Endometrial microvascular endothelial cells (primary cell): ENCODE results near the gene AMIGO1. TPM values are rescaled to one million over a fixed set of nuclear protein-coding genes. Genes with fewer than 3 reads are reported as not detected.

ENCODE experiments used
- in situ Hi-C: cut with HindIII; loops from 2 replicates; pipeline ENCODE4 v1.10.0; 2017; ENCODE audit warnings: low sequenced_read_pairs, low pct_unique_long_range_greater_than_20kb; ENCODE audit errors: inconsistent ontology term
- total RNA-seq: library from RNA; depleted of rRNA; stranded (reverse); fragments of >200 nt; gene quantifications from one replicate; pipeline ENCODE4 v1.2.3, GENCODE V29; 2015; ENCODE audit errors: inconsistent ontology term

AMIGO1 gene
- total RNA-seq, 1 donor from 2014 or later: 0.56 TPM

GRCh38 chr1:109508873-109509175 is 703 bp downstream of the AMIGO1 start:
- in situ Hi-C loops: no loop called here

GRCh38 chr1:109508001-109508872 is 1.3 kb downstream of the AMIGO1 start:
- in situ Hi-C loops: no loop called here

DNA sequence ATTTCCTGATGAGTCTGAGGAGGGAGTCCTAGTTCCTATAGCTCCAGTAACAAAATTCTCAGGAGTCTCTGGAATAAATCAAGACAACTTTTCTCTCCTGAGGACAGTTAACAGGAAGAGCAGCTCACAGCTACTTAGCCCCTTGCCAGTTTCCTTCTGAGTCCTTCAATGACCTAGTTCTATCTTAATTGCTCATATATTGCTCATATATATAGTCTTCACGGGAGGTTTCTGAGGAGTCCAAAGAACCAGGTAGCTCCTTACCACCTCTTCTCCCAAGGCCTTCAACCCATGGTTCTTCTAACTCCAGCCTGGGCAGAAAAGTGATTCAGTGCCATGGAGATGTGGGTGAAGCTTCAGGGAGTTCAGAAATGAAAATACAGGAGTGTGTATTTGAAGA is 4.6 kb downstream of the AMIGO1 start:
- in situ Hi-C loops: no loop called here

DNA sequence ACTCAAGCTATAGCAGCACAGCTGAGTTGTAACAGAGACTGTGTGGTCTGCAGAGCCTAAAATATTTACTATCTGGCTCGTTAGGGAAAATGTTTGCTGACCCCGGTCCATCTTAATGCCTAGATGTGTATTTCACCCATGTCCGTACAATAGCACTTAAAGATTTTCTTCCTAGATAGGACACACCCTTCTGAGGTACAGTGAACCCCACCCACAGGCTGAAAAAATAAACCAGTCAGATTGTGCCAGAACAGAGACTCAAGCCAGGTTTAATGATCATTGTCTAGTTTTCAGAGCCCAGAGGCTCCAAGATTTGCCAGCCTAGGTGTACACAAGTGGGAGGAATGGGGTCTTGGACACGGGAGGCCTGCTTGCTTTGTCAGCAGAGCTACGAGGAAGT is 5.6 kb downstream of the AMIGO1 start:
- in situ Hi-C loops: no loop called here

DNA sequence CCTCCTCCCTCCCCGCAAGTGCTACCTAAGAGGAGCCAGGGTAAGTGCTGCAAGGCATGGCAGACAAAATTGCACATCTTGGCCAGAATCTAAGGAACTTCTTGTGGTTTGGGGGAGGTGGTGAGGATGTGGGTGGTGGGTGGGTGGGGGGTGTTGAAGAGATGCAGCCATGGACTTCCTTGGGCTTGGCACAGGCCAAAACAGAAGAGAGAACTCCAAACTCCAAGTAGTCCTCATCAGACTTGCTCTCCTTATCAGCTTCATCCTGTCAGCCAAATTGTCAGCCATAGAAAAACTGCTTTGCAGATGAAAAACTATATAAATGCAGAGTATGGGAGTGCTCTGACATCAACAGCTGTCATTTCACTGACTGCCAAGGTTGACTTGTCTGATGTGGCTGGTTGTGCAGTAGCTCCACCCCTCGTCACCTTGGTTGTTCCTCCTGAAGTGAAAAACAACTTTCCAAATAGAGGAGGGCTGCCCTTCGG is 7.1 kb downstream of the AMIGO1 start:
- in situ Hi-C loops: no loop called here

- in situ Hi-C loops: no loop called here
These were observed 7.7 kb downstream of the AMIGO1 start for GRCh38 chr1:109501644-109502363.

DNA sequence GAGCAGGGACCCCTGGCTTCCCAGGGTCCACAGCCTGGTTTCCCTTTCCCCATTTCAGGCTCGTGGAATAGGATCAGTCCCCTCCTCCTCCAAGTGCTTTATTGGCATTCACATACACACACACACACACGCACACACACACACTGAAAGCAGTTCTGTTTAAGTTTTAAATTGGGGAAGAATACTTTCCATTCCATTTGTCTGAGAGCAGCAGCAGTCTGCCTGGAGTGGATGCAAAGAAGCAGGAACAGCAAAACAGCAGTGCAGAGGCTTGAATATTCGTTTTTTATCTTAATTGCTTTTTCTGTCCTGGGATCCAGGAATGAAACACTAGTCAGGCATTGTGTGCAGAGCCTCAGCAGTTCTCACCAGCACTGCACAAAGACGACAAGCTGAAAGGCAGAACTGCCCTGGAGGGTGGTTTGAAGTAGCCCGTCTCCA is 8.6 kb downstream of the AMIGO1 start:
- in situ Hi-C loops: no loop called here

- in situ Hi-C loops: no loop called here
These were observed 9.6 kb downstream of the AMIGO1 start for GRCh38 chr1:109499661-109500536.

- in situ Hi-C loops: no loop called here
These were observed 10.4 kb downstream of the AMIGO1 start for GRCh38 chr1:109499081-109499480.

DNA sequence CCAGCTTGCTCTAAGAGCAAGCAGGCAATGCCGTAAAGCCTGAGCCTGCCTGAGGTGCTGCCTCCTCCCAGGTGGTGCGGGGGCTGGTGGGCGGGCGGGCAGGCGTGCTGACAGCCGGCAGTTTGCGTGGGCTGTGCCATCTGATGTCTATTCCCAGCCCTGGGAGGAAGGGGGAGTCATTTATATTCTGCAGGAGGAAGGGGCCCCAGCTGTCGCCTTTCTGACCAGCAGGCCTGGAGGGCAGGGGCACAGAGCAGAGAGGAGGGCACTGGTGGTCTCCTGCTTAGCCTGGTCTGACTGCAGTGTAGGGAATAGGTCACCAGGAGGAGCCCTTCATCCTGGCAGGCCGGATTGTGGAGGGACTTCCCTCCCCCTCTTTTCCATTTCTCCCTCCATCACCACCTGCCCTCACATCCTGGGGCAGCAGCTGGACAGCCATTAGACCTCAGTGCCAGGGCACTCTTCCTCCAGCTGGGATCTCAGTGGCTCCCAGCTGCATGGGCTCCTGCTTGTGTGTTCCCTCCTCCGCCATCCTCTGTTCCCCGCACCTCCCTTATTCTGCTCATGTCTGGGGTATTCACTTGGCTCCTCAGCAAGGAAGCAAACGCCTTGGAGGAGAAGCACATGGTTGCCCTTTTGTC is 11.2 kb downstream of the AMIGO1 start:
- in situ Hi-C loops: no loop called here

DNA sequence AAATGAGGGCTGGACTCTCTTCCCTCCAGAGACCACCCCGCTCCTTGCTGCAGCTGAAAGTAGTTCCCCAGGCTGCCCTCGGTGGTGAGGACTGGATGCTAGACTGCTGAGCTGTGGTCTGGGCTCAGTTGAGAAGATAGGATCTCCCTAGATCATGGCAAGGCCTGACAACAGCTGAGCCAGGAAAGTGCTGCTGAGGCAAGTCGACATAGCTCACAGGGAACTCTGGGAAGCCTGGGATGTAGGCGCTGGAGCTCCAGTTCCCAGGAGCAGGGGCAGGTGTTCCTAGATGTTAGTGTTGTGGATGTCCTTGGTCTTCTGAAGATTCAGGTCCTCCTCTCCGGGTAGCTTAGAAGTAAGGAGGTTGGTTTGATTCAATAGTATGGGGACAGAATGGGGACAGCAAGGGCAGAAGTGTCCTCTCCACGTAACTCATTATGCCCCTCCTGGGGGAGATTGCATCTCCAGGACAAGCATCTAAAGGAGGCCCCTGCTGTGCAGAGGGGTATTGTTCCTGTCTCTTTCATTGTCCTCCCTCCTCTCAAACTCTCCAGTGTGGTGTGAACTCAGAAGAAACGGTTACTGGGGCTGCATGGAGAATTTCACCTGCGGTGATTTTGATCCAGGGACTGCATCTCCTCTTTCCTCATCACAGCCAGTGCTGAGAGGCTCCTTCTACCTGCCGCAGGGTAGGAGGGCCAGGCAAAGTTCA is 11.9 kb downstream of the AMIGO1 start:
- in situ Hi-C loops: no loop called here

DNA sequence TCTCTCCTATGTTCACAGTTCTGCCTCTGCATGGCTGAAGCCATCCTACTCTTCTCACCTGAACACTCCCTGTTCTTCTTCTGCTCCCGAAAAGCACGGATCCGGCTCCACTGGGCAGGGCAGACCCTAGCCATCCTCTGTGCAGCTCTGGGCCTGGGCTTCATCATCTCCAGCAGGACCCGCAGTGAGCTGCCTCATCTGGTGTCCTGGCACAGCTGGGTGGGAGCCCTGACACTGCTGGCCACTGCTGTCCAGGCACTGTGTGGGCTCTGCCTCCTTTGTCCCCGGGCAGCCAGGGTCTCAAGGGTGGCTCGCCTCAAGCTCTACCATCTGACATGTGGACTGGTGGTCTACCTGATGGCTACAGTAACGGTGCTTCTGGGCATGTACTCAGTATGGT is 13.8 kb downstream of the AMIGO1 start:
- in situ Hi-C loops: no loop called here

DNA sequence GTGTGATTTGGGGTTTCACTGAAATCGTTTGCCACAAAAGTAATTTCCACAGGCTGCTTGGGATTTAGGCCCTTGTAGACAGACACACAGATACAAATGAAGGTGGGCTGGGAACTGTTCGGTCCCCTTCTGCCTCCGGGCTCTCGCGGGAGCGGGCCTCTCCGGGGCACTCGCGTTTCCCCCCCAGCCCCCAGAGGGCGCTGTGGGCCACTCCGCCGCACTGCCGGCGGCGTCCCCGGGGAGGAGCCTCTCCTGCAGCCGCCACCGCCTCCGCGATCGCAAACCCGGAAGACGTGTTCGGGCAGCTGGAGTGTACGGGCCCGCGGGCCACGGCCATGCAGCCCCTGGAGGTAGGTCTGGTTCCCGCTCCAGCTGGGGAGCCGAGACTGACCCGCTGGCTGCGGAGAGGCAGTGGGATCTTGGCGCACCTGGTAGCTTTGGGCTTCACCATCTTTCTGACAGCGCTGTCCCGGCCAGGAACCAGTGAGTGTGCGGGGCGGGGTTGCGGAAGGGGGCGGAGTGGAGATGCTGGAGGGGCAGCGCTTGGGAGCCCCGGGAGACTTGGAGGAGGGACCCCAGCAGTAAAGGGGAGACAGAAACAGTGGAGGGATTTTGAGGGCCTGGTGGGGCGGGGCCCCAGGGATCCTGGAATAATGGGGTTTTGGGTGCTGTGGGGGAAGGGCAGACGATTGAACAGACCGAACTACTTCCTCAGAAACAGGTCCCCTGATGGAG is 15.6 kb downstream of the AMIGO1 start, which contains the start of gene CYB561D1:
Gene CYB561D1 (plus strand): TSS at position 290 of the 735 bp plus-strand sequence. CDS start 46 bp downstream, at position 336.
- in situ Hi-C loops: no loop called here

DNA sequence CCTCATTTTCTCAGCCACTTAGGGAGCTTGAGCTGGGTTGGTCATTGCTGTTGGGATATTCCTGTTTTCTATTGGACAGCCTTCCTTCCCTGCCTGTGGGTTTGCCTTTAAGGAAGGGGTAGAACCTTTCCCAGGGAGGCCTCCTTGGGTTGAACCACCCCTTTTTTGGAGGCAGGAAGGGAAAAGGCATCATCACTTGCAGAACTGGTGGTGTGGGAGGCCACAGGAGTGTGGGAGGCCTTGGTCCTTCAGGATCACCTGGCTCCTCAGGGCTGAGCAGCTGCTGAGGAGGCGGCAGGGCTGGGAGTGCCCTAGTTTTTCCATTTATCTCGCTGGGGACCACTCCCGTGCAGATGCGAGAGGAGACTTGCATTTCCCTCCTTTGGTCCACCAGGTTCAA is 16.3 kb downstream of the AMIGO1 start:
- in situ Hi-C loops: no loop called here

DNA sequence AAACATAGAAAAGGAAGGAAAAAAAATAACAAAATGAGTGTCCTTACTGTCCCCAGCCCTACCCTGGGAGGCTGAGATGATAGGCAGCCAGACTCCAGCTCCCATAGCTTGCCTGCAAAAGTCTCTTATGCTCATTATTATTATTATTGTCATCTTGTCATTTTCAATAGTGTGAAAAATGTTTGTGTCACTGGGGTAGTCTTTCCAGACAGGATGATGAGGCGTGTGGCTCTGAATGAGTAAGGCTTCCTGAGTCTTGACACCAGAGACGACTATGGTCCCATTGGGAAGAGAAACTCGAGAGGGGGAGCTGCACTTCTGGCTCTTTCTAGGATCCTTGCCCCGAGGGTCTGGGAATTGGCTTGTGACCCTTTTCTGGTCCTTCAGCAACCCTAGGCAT is 16.7 kb downstream of the AMIGO1 start:
- in situ Hi-C loops: no loop called here

DNA sequence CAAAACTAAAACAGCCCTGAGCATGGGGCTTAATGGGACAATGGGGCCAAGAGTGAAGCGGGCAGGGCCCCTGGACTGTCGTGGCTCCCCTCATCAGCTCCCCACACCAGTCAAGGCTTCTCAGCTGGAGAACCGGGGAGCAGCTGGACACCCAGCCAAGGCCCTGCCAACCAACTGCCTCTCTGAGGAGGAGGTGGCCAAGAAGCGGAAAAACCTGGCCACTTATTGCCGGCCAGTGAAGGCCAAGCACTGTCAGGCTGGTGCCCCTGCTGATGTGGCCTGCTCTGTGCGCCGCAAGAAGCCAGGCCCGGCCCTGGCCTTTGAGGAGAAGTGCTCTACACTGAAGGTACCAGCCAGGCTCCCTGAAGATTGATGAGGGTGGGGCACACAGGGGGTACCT is 18.2 kb downstream of the AMIGO1 start:
- in situ Hi-C loops: no loop called here

GRCh38 chr1:109490934-109491302 is 18.6 kb downstream of the AMIGO1 start:
- in situ Hi-C loops: no loop called here
